HG03520 (cell line): Measurements from ENCODE around the gene METTL2B.
A peak's percentile ranks its signal among the peaks of the same experiment; 100 is the strongest.
"Not testable (repeated sequence)": the region's sequence is repeated elsewhere in the genome, so short reads cannot be mapped to it uniquely, and the experiment has no call there.

Experiments used
- ATAC-seq: cut with Tn5 transposase; IDR thresholded peaks from one replicate; pipeline ENCODE4 v1.9.1; 2021; ENCODE audit warnings: mild to moderate bottlenecking, moderate library complexity; ENCODE audit not compliant: unreplicated experiment

Gene METTL2B

DNA sequence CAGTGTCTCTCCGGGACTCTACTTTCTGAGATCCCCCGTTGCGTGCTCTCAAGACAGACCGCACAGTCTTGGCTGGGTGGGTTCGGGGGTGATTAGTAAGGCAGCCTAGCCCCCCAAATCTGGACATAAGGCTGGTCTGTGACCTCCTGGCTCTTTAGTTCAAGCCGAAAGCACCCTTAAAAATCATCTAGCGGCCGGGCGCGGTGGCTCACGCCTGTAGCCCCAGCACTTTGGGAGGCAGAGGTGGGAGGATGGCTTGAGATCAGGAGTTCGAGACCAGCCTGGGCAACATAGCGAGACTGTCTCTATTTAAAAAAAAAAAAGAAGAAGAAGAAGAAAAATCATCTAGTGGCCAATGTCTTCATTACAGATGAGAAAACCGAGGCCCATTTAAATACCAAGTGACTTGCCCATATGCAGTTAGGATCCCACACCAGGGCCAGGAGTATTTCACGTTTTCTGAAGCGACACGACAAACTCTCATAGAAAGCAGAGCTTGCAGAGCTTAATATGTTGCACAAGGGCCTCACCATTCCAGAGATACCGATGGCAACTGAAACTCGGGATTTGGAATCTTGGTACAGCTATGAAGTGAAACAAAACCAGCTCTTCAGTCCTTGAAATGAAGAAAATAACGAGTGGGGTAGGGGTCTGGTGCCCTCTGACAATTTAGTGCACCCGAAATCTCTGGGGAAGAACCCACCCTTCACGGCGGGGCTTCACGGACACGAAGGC lies 21.6 kb upstream of the METTL2B start:
- ATAC-seq, result no peak

- ATAC-seq, result peak; percentile 79
Measured at GRCh38 chr7:128455543-128456254, 20.8 kb upstream of the METTL2B start, which contains the start of gene HILPDA. Gene HILPDA (plus strand): TSS chr7:128455878. CDS start chr7:128457269, 1,391 bp downstream.

- ATAC-seq, result peak; percentile 10
Measured at GRCh38 chr7:128456255-128456725, 20.3 kb upstream of the METTL2B start.

- ATAC-seq, result not testable (repeated sequence)
Measured at GRCh38 chr7:128457385-128457784, 19.2 kb upstream of the METTL2B start.

GRCh38 chr7:128458956-128459355 lies 17.6 kb upstream of the METTL2B start:
- ATAC-seq, result peak; percentile 18

DNA sequence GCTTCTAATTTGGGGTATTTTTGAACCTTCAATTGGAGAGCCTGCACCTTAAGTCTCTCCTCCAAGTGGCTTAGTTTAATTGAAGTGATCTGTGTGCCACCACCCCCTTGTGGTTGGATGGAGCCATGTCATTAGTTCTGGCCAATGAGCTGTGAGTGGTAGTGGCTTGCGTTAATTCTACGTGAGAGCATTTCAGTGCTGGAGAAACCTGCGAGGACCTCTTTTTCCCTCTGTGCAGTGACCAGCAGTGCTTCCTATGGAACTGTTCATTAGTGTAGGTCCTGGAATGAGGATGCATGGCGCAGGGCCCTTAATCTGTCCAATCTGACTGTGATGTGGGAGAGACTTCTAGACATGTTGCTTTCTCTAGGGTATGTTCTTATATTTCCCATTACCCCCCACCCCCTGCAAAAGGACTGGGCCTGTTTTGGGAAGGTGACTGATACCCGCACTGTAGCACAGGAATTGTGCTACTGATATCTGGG lies 17.1 kb upstream of the METTL2B start:
- ATAC-seq, result peak; percentile 44

DNA sequence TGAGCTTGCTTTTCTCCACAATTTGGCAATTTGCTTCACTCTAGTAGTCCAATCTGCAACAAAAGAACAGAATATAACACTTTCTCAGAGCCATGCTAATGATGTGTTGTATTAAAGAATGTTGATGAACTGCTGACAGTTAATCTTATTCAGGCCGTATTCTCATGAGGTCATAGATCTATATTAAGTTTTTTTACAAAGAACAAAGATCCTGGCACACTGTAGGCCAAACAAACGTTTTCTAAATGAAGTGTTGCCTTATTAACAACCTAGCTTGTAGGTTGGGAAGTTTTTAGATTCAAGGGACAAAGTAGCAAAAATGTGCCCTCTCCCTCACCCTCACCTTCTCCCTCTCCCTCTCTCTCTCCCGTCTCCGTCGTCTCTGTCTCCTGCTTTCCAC lies 14.1 kb upstream of the METTL2B start:
- no peak for ATAC-seq

DNA sequence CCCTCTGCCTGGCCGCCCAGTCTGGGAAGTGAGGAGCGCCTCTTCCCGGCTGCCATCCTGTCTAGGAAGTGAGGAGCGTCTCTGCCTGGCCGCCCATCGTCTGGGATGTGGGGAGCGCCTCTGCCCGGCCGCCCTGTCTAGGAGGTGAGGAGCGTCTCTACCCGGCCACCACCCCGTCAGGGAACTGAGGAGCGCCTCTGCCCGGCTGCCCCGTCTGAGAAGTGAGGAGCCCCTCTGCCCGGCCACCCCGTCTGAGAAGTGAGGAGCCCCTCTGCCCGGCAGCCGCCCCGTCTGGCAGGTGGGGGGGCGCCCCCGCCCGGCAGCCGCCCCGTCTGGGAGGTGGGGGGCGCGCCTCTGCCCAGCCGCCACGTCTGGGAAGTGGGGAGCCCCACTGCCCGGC lies 13.2 kb upstream of the METTL2B start:
- ATAC-seq, result not testable (repeated sequence)

DNA sequence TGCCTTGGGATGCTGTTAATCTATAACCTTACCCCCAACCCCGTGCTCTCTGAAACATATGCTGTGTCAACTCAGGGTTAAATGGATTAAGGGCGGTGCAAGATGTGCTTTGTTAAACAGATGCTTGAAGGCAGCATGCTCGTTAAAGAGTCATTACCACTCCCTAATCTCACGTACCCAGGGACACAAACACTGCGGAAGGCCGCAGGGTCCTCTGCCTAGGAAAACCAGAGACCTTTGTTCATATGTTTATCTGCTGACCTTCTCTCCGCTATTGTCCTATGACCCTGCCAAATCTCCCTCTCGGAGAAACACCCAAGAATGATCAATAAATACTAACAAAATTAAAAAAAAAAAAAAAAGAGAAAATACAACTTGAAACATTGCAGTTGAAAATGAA lies 12.6 kb upstream of the METTL2B start:
- ATAC-seq, result not testable (repeated sequence)

DNA sequence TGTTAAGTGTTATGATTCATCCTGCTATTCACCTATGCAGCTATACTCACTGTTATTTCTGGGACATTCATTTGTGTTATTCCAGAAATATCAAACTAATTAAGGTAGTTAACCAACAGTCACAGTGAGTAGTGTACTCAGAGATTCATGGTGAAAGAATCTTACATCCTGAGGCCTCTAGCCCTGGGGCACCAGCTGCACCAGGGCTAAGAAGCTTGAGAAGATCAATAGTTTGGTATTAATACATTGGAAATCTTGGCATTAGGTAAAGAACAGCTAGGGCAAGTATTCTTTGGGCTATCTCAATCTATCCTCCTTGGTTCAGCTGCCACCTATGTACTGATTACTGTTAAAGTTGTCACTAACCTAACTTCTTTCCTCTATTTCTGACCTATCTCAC lies 9.7 kb upstream of the METTL2B start:
- ATAC-seq, result not testable (repeated sequence)

GRCh38 chr7:128477336-128477690 lies 765 bp downstream of the METTL2B start:
- ATAC-seq, result not testable (repeated sequence)

DNA sequence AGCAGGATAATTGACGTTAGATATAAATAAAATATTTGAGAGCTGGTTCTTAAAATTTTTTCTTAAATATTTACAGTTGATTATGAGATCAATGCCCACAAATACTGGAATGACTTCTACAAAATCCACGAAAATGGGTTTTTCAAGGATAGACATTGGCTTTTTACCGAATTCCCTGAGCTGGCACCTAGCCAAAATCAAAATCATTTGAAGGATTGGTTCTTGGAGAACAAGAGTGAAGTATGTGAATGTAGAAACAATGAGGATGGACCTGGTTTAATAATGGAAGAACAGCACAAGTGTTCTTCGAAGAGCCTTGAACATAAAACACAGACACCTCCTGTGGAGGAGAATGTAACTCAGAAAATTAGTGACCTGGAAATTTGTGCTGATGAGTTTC lies 2.5 kb downstream of the METTL2B start:
- not testable (repeated sequence) for ATAC-seq

- not testable (repeated sequence) for ATAC-seq
Measured at GRCh38 chr7:128488134-128488533, 11.6 kb downstream of the METTL2B start.

DNA sequence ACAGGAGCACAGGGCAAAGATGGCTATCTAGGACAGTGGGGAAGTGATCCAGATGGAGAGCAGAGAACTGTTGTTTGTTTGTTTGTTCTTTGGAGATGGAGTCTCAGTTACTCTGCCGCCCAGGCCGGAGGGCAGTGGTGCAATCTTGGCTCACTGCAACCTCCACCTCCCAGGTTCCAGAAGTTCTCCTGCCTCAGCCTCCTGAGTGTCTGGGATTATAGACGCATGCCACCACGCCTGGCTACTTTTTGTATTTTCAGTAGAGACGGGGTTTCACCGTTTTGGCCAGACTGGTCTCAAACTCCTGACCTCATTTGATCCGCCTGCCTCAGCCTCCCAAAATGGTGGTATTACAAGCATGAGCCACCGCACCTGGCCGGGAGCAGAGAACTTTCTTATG lies 20.9 kb downstream of the METTL2B start:
- ATAC-seq, result no peak

DNA sequence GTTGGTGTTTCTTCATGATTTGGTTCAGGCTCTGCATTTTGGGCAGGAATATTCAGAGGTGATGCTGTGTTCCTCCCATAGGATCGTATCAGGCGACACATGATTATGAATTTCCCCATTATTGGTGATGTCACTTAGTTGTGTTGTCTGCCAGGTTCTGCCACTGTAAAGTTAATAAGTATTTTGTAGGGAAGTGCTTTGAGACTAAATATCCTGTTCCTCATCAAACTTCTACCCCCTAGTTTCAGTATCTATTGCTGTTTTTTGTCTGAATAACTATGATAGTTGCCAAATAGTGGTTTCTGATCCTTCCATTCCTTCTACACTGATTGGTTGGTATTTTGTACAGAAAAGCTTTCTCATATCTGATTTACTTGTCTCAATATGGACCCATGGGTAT lies 28.9 kb downstream of the METTL2B start:
- ATAC-seq, result not testable (repeated sequence)

- ATAC-seq, result not testable (repeated sequence)
Measured at GRCh38 chr7:128506819-128507218, 30.3 kb downstream of the METTL2B start.

GRCh38 chr7:128507321-128507993 lies 30.9 kb downstream of the METTL2B start:
- ATAC-seq, result not testable (repeated sequence)

- not testable (repeated sequence) for ATAC-seq
Measured at GRCh38 chr7:128511692-128512091, 35.1 kb downstream of the METTL2B start.

- ATAC-seq, result not testable (repeated sequence)
Measured at GRCh38 chr7:128515232-128515631, 38.7 kb downstream of the METTL2B start.

DNA sequence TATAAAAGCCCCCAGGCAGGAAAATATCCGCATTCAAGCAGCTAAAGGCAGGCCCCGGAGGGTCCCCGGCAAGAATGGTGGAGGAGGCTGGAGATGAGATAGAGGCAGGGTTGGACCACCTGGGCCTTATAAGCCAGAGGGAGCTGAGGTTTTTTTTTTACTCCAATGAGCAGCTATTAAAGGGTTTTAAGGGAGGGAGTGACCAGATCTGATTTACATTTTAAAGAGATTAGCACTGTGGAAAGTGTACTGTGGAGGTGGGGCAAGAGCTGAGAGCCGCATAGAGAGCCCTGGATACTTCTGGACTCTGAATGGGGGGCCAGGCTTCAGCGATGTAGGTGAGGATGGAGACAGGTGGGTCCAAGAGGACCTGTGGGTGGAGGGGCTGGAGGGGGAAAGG lies 40.5 kb downstream of the METTL2B start:
- ATAC-seq, result not testable (repeated sequence)

DNA sequence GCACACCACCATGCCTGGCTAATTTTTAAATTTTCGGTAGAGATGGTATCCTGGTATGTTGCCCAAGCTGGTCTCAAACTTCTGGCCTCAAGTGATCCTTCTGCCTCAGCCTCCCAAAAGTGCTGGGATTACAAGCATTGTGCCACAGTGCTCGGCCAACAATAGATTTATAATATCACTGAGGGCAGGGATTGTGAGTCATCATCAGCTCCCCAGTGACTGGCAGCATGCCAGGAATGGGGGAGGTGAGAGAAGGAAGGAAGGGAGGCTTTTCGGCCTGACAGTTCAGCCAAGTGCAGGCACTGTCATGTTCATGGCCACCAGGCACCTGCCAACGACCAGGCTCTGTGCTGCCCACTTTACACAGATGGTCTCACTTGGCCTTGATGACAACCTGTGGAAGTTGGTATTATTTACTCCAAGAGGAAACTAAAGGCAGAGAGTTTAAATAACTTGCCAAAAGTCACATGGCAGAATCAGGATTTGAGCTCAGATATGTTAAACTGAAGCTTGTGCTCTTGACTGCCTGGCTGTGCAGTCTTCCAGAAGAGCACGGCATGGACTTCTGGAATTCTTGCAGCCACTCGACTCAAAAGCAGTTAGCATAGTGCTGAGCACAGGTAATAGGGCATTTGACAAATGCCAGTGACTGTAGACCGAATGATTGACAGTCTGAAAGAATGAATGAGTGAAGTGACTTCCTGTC lies 46.8 kb downstream of the METTL2B start:
- not testable (repeated sequence) for ATAC-seq
